ENCODE data around the gene SNTA1. TPM values are rescaled to one million over a fixed set of nuclear protein-coding genes. Genes with fewer than 3 reads are reported as not detected.

The SNTA1 gene
- total RNA-seq, 1 experiment from 2014 or later = 9.9 TPM

GRCh38 chr20:33370291-33370690 lies 73.3 kb downstream of the SNTA1 start:
- H2BK12ac ChIP-seq (ENCODE audit: insufficient read length, low read depth, low read length) = no peak overlapping the region
- no peak overlapping the region for H4K91ac ChIP-seq (ENCODE audit: insufficient read length, low read depth, low read length)
- H3K4me1 Mint-ChIP-seq = no peaks in the 10 kb centered on the region
- no peaks in the 10 kb centered on the region for H3K23me2 ChIP-seq (ENCODE audit: insufficient read length, low read depth, low read length, poor library complexity, severe bottlenecking)
- H3T11ph ChIP-seq (ENCODE audit: low read length) = no peak overlapping the region
- H3K4me3 Mint-ChIP-seq = no peak overlapping the region
- no peak overlapping the region for H3K23ac ChIP-seq (ENCODE audit: insufficient read length, low read depth, low read length)
- H3K4ac ChIP-seq (ENCODE audit: low read depth, low read length) = no peak overlapping the region
- no peak for TF ChIP-seq CTCF (conservative IDR thresholded peaks at IDR 0.05)
- H3K27ac ChIP-seq (ENCODE audit: insufficient read length, low read depth, low read length) = no peak overlapping the region
- H2BK15ac ChIP-seq (ENCODE audit: low read depth, low read length) = no peak overlapping the region
- H2BK5ac ChIP-seq (ENCODE audit: insufficient read length, low read length) = no peak overlapping the region
- no peak overlapping the region for H2AFZ ChIP-seq (ENCODE audit: low read length)
- H3K9me3 ChIP-seq (ENCODE audit: control insufficient read depth, low read depth, low read length) = no peaks in the 10 kb centered on the region
- no peak overlapping the region for H3K14ac ChIP-seq (ENCODE audit: insufficient read depth, low read length)
- H3K79me1 ChIP-seq (ENCODE audit: insufficient read depth, low read depth, low read length, poor library complexity, severe bottlenecking) = no peaks in the 10 kb centered on the region
- no peak for DNase-seq
- no peak overlapping the region for H2BK20ac ChIP-seq (ENCODE audit: low read depth, low read length, poor library complexity, severe bottlenecking)
- no peak overlapping the region for H3K9ac ChIP-seq (ENCODE audit: extremely low read depth, insufficient read length, low read length)
- no peaks in the 10 kb centered on the region for H3K27me3 Mint-ChIP-seq (ENCODE audit: low read depth)
- H3K79me2 ChIP-seq (ENCODE audit: insufficient read depth, low read length) = no peaks in the 10 kb centered on the region
- no peak overlapping the region for H2BK120ac ChIP-seq (ENCODE audit: low read depth, low read length, poor library complexity, severe bottlenecking)
- H3K9me3 Mint-ChIP-seq = no peaks in the 10 kb centered on the region
- H4K8ac ChIP-seq (replicated peaks; ENCODE audit: insufficient read length, low read depth, low read length) = no peak overlapping the region
- H3K18ac ChIP-seq (ENCODE audit: insufficient read length, low read depth, low read length) = no peak overlapping the region
- H3K27me3 ChIP-seq (ENCODE audit: insufficient read depth, low read length) = no peaks in the 10 kb centered on the region
- peaks cover 21 to 81% (median 65%) of the 10 kb centered on the region in 3 experiments; a peak in 6 of 7 replicates for H3K36me3 Mint-ChIP-seq (ENCODE audit: insufficient read depth in 1 of 3, low read depth in 3 of 3)
- H2AK5ac ChIP-seq (ENCODE audit: insufficient read length, low read length) = no peak overlapping the region
- H3K4me1 ChIP-seq (ENCODE audit: insufficient read depth, low read length) = no peaks in the 10 kb centered on the region
- H4K20me1 ChIP-seq (ENCODE audit: control insufficient read depth, insufficient read depth, insufficient read length) = no peaks in the 10 kb centered on the region
- no peak overlapping the region for H4K5ac ChIP-seq (ENCODE audit: insufficient read length, low read depth, low read length)
- no peak overlapping the region for H3K56ac ChIP-seq (ENCODE audit: insufficient read length, low read depth, low read length)
- H3K27ac Mint-ChIP-seq = no peak overlapping the region
- no peak overlapping the region for H3K4me2 ChIP-seq (ENCODE audit: insufficient read depth, insufficient read length, low read length)
- WGBS (ENCODE audit: extremely low coverage, insufficient read length, low lambda C conversion rate) = no CpG with 5 or more reads among the region's 8 CpGs

Data from H9 (cell line).